HepG2 (cell line): Measurements from ENCODE around the gene LYRM4. TPM values are rescaled to one million over a fixed set of nuclear protein-coding genes. Genes with fewer than 3 reads are reported as not detected.
A peak's percentile ranks its signal among the peaks of the same experiment; 100 is the strongest.

Experiments
- ARID4A ChIP-seq: sonication (generic); formaldehyde crosslinking; IDR thresholded peaks from 2 replicates; pipeline ENCODE4 v1.5.0; 2020; ENCODE audit warnings: mild to moderate bottlenecking, missing genetic modification reagents, borderline replicate concordance
- BCL6 ChIP-seq: IDR thresholded peaks from 2 replicates; pipeline ENCODE4 v1.6.1; 2016; ENCODE audit warnings: missing genetic modification reagents, missing compliant biosample characterization
- CCAR2 ChIP-seq: fragments of 200-400 bp; formaldehyde crosslinking; optimal IDR thresholded peaks from 2 replicates; pipeline ENCODE3; 2018; ENCODE audit warnings: low read depth, mild to moderate bottlenecking, low read length, moderate library complexity
- EEA1 ChIP-seq: sonication (generic); formaldehyde crosslinking; IDR thresholded peaks from 2 replicates; pipeline ENCODE4 v1.5.1; 2020; ENCODE audit warnings: mild to moderate bottlenecking, missing genetic modification reagents, borderline replicate concordance
- EHMT2 ChIP-seq: fragments of 200-600 bp; sonication (generic); IDR thresholded peaks from 2 replicates; pipeline ENCODE4 v1.7.0; 2017; ENCODE audit warnings: antibody characterized with exemption, low read depth, low read length, borderline replicate concordance
- EZH2 ChIP-seq: conservative IDR thresholded peaks from 2 replicates; pipeline ENCODE4 v1.6.1; 2012; ENCODE audit warnings: mild to moderate bottlenecking, low read depth, low read length, moderate library complexity
- FOXP1 ChIP-seq, 2 experiments: fragments of 450-650 bp in 1 of 2; IDR thresholded peaks; 2 replicates each; pipeline ENCODE4 v1.6.1; 2017 to 2018; ENCODE audit warnings: antibody characterized with exemption in 1 of 2
- HDAC2 ChIP-seq: sonication (generic); formaldehyde crosslinking; IDR thresholded peaks from 2 replicates; pipeline ENCODE4 v1.4.0; 2020; ENCODE audit warnings: missing genetic modification reagents
- HOXA3 ChIP-seq: sonication (generic); formaldehyde crosslinking; IDR thresholded peaks from 2 replicates; pipeline ENCODE4 v1.5.0; 2020; ENCODE audit warnings: missing genetic modification reagents
- ISL2 ChIP-seq: sonication (generic); formaldehyde crosslinking; IDR thresholded peaks from 2 replicates; pipeline ENCODE4 v1.5.0; 2020; ENCODE audit warnings: missing genetic modification reagents
- KLF9 ChIP-seq: IDR thresholded peaks from 2 replicates; pipeline ENCODE4 v1.6.1; 2016; ENCODE audit warnings: low read depth
- MXD4 ChIP-seq: IDR thresholded peaks from 2 replicates; pipeline ENCODE4 v1.6.1; 2016; ENCODE audit warnings: mild to moderate bottlenecking, missing biosample characterization, missing genetic modification reagents
- NR2F1 ChIP-seq, 2 experiments: fragments of 450-650 bp in 1 of 2; formaldehyde crosslinking in 1 of 2; IDR thresholded peaks; 2 replicates each; pipeline versions ENCODE4 v1.5.0 to v1.6.1; 2016 to 2020; ENCODE audit warnings: mild to moderate bottlenecking in 1 of 2, missing compliant biosample characterization in 1 of 2, missing genetic modification reagents in 1 of 2, moderate library complexity in 1 of 2
- PHF21A ChIP-seq: sonication (generic); formaldehyde crosslinking; IDR thresholded peaks from 2 replicates; pipeline ENCODE4 v1.5.0; 2020; ENCODE audit warnings: mild to moderate bottlenecking, missing genetic modification reagents
- SNAPC5 ChIP-seq: sonication (generic); formaldehyde crosslinking; IDR thresholded peaks from 2 replicates; pipeline ENCODE4 v1.8.1; 2023; ENCODE audit warnings: mild to moderate bottlenecking, missing genetic modification reagents, borderline replicate concordance
- THRA ChIP-seq: sonication (generic); formaldehyde crosslinking; IDR thresholded peaks from 2 replicates; pipeline ENCODE4 v1.4.0; 2020; ENCODE audit warnings: missing genetic modification reagents, borderline replicate concordance
- TRIM24 ChIP-seq: sonication (generic); formaldehyde crosslinking; IDR thresholded peaks from 2 replicates; pipeline ENCODE4 v1.8.0; 2022; ENCODE audit warnings: mild to moderate bottlenecking, missing genetic modification reagents
- ZNF136 ChIP-seq: sonication (generic); formaldehyde crosslinking; IDR thresholded peaks from 2 replicates; pipeline ENCODE4 v1.8.1; 2022; ENCODE audit warnings: low read depth, mild to moderate bottlenecking, moderate library complexity, missing genetic modification reagents
- ZNF512 ChIP-seq: sonication (generic); formaldehyde crosslinking; IDR thresholded peaks from 2 replicates; pipeline ENCODE4 v1.4.0; 2020; ENCODE audit warnings: mild to moderate bottlenecking, missing genetic modification reagents
- ZNF557 ChIP-seq: sonication (generic); formaldehyde crosslinking; IDR thresholded peaks from 2 replicates; pipeline ENCODE4 v1.4.0; 2020; ENCODE audit warnings: missing genetic modification reagents
- ZNF703 ChIP-seq: sonication (generic); formaldehyde crosslinking; IDR thresholded peaks from 2 replicates; pipeline ENCODE4 v1.5.1; 2020; ENCODE audit warnings: missing genetic modification reagents, mild to moderate bottlenecking, moderate library complexity, borderline replicate concordance
- ZNF788 ChIP-seq: sonication (generic); formaldehyde crosslinking; IDR thresholded peaks from 2 replicates; pipeline ENCODE4 v1.5.0; 2020; ENCODE audit warnings: mild to moderate bottlenecking, missing genetic modification reagents, borderline replicate concordance
- ZNF879 ChIP-seq: sonication (generic); formaldehyde crosslinking; IDR thresholded peaks from 2 replicates; pipeline ENCODE4 v1.8.1; 2023; ENCODE audit warnings: missing genetic modification reagents
- polyA plus RNA-seq, 8 experiments: library from polyadenylated mRNA; depleted of rRNA in 3 of 8; stranded (reverse) in 7 of 8; unstranded in 1 of 8; fragments of >200 nt; fragmentation: Illumina TruSeq in 4 of 8; extraction: Trizol in 4 of 8; gene quantifications; 2 replicates each; pipeline versions ENCODE4 v1.2.1 to v1.2.3, GENCODE V29; 2011 to 2016; ENCODE audit warnings: low read depth in 4 of 8, missing spikeins in 1 of 8, mixed read lengths in 1 of 8; ENCODE audit not compliant: insufficient read depth in 1 of 8
- total RNA-seq, 5 experiments: library from RNA; depleted of rRNA; stranded (reverse); fragments of >200 nt; fragmentation: Illumina TruSeq; extraction: Trizol; gene quantifications; 2 replicates each; pipeline ENCODE4 v1.2.3, GENCODE V29; 2016; ENCODE audit warnings: low read depth in 1 of 5

Gene LYRM4
- total and polyA plus RNA-seq, 2 of the 13 experiments (the other 11 are each of a cell fraction or from before 2014, with no cell fraction given): 64.6 to 67.5 TPM

- TF ChIP-seq ZNF512 (CRISPR knock-in tag) (peak; percentile 44; the same call in 1 of the 2 replicates), ISL2 (peak; percentile 38; the same call in 1 of the 2 replicates), BCL6 (peak; percentile 87), SNAPC5 (CRISPR knock-in tag) (no peak), EEA1 (CRISPR knock-in tag) (no peak), MXD4 (peak; percentile 41; the same call in 1 of the 2 replicates), ARID4A (CRISPR knock-in tag) (peak; percentile 44; the same call in 1 of the 2 replicates), ZNF879 (CRISPR knock-in tag) (no peak), PHF21A (CRISPR knock-in tag) (peak; percentile 51), ZNF136 (CRISPR knock-in tag) (0 out of 2 replicates have a peak, but pooled peaks have one; percentile 38), FOXP1 (IDR thresholded peaks at IDR 0.05) (no peak), FOXP1 (CRISPR knock-in tag; IDR thresholded peaks at IDR 0.05) (peak; percentile 74; the same call in 1 of the 2 replicates), ZNF703 (CRISPR knock-in tag) (0 out of 2 replicates have a peak, but pooled peaks have one; percentile 19), TRIM24 (peak; percentile 73), CCAR2 (no peak), ZNF557 (CRISPR knock-in tag) (no peak), EZH2 (no peak), THRA (CRISPR knock-in tag) (no peak), HDAC2 (CRISPR knock-in tag) (peak; percentile 60; the same call in 1 of the 2 replicates), HOXA3 (CRISPR knock-in tag) (peak; percentile 65; the same call in 1 of the 2 replicates), NR2F1 (CRISPR knock-in tag; IDR thresholded peaks at IDR 0.05) (0 out of 4 replicates have a peak, but pooled peaks of 1 of the 2 experiments have one; percentile 42), EHMT2 (peak; percentile 17; the same call in 1 of the 2 replicates), KLF9 (CRISPR knock-in tag) (0 out of 2 replicates have a peak, but pooled peaks have one; percentile 15), ZNF788 (CRISPR knock-in tag) (no peak)
These were observed 199.6 kb downstream of the LYRM4 start (continued) for GRCh38 chr6:5061152-5061551.
